GM13977 (cell line): Measurements from ENCODE around the gene PDE1A.

ENCODE experiments used
- DNase-seq: peaks from one replicate; pipeline ENCODE4 v3.0.0; 2012; ENCODE audit warnings: low spot score
- in situ Hi-C: fragments of 300-500 bp; cut with MboI; formaldehyde crosslinking; loops from one replicate; pipeline ENCODE4 v1.12.0; 2022; ENCODE audit warnings: low sequenced_read_pairs, low pct_unique_long_range_greater_than_20kb, mixed read lengths, inconsistent platforms; ENCODE audit not compliant: unreplicated experiment
- TF ChIP-seq, protein P1 (sequence below): IDR thresholded peaks from 2 replicates; pipeline ENCODE4 v1.5.1; 2012; ENCODE audit warnings: mild to moderate bottlenecking, control low read depth; ENCODE audit not compliant: insufficient read depth; ENCODE audit errors: extremely low read depth, missing control alignments

Gene PDE1A

DNA sequence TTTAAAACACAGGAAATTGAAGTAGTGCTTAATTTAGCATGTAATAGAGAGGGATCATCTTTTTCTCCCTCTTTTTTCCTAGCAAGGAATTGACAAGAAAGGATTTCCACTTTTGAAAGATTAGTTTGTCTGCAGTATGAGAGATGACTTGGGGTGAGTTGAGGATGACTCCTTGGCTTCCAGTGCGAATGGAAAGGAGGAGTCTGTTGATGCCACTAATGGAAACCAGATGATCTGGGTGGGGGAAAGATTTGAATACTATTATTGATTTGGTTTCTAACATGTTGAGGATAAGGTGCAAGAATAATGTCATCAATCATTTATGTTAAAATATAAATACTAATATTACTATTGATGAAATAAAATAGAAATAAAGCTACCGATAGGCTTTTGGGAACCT, 235.8 kb downstream of the PDE1A start:
- no peak for DNase-seq
- in situ Hi-C loops: no loop called here
- TF ChIP-seq, protein P1, sequence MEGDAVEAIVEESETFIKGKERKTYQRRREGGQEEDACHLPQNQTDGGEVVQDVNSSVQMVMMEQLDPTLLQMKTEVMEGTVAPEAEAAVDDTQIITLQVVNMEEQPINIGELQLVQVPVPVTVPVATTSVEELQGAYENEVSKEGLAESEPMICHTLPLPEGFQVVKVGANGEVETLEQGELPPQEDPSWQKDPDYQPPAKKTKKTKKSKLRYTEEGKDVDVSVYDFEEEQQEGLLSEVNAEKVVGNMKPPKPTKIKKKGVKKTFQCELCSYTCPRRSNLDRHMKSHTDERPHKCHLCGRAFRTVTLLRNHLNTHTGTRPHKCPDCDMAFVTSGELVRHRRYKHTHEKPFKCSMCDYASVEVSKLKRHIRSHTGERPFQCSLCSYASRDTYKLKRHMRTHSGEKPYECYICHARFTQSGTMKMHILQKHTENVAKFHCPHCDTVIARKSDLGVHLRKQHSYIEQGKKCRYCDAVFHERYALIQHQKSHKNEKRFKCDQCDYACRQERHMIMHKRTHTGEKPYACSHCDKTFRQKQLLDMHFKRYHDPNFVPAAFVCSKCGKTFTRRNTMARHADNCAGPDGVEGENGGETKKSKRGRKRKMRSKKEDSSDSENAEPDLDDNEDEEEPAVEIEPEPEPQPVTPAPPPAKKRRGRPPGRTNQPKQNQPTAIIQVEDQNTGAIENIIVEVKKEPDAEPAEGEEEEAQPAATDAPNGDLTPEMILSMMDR: no peak

DNA sequence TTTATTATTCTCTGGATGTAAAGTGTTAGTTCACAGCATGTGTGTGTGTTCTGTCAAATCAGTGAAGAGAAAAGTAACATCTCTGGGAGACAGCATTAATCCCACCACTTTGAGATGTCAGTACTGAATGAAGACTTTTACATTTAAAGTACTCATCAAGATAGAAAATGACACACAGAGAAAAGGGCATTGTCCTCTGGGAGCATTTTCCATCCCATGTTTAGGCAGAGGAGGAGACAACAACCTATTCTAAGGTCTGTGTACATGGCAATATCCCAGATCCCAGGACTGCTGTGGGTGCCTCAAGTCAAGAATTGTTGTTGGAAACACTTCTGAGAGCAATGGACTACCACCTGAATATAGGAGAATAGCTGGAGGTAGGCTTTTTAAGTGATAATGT, 239.7 kb downstream of the PDE1A start:
- no peak for DNase-seq
- in situ Hi-C loops: loop anchor here (10.0 kb wide), 1 partner anchor 468 kb away; no protein-coding TSS in a partner anchor

DNA sequence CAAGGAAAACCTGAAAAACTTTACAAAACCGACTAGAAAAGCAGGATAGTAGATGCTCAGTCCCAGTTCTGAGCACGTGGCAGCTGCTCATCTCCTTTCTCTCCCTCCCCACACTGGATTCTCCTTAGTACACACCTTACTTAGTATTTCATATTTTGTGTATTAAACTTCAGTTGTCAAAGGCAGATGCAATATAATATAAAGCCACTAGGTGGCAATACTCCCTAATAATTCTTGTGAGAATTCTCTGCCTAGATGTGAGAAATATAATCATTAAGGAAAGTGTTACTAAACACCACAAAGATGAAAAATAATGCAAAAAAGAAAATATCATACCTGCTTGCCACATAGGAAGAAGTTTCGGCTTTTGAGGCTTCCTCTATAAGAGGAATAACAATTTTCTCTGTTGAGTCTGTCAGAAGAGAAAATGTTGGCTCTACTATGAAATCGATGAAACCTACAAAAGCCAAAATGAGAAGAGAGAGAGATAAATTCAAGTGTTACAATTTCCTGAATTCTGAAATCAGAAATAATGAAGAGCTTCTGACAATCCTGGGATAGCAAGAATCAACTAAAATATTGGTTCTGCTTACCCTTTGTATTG, 240.6 kb downstream of the PDE1A start:
- in situ Hi-C loops: loop anchor here (10.0 kb wide), 1 partner anchor 469 kb away; no protein-coding TSS in a partner anchor
- DNase-seq: peak; percentile 8
- TF ChIP-seq, protein P1: peak; percentile 66

More for the DNA sequence above, 239.7 kb downstream of the PDE1A start:
- TF ChIP-seq, protein P1: no peak

DNA sequence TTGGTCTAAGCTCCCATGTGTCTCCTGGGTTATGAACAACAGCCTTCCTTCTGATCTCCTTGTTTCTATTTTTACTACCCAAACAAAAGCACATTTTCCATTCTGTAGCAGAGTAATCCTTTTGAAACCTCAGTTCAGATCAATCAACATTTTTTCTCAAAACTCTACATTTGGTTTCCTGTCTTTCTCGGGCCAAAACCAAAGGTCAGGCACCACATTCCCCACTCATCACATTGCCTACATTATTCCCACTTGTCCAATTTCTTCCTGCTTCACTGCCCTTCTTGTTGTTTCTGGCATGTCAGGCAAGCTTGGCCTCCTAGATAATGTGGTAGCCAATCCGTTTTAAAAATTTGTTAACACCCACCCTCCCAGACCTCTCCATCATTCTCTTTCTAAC, 244.4 kb downstream of the PDE1A start:
- TF ChIP-seq, protein P1: no peak
- in situ Hi-C loops: loop anchor here (10.0 kb wide), 1 partner anchor 472 kb away; no protein-coding TSS in a partner anchor
- no peak for DNase-seq

DNA sequence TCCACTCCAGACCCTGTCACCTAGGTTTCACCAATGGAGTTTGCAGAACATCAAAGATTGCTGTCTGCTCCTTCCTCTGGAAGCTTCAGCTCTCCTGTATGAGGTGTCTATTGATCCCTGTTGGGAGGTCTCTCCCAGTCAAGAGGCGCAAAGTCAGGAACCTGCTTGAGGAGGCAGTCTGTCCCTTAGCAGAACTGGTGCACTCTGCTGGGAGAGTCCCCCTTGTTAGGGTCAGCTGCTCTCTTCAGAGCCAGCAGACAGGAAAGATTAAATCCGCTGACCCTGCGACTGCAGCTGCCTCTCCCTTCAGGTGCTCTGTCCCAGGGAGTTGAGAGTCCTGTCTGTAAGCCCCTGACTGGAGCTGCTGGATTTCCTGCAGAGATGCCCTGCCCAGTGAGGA, 245.5 kb downstream of the PDE1A start:
- TF ChIP-seq, protein P1: no peak
- in situ Hi-C loops: loop anchor here (10.0 kb wide), 1 partner anchor 473 kb away; no protein-coding TSS in a partner anchor
- no peak for DNase-seq

DNA sequence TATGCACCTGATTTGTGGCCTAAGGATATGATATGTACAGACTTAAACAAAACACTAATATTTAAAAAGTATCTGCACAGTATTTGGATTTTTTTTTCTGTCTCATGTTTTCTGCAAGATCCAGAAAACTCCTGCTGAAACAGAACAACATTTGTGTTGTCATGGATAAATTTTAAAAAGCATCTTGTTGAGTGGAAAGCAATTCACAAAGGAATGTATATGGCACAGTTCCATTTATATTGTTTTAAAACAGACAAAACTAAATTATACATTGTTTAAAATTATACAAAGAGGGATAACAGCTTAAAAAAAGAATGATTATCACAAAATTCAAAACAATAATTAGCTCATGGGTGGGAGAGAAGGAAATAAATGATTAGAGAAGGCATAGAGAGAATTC, 247.7 kb downstream of the PDE1A start:
- TF ChIP-seq, protein P1: no peak
- no peak for DNase-seq
- in situ Hi-C loops: no loop called here
